ENCODE results near the gene CPNE2.
"Not testable (repeated sequence)": the region's sequence is repeated elsewhere in the genome, so short reads cannot be mapped to it uniquely, and the experiment has no call there.

Gene CPNE2

GRCh38 chr16:57061084-57061905 lies 31.1 kb upstream of the CPNE2 start:
- TF ChIP-seq CTCF (conservative IDR thresholded peaks at IDR 0.05) (no peak), ZFX (IDR thresholded peaks at IDR 0.05) (no peak)
- H3K27ac ChIP-seq = no peak overlapping the region

- TF ChIP-seq ZFX (IDR thresholded peaks at IDR 0.05) (no peak), CTCF (conservative IDR thresholded peaks at IDR 0.05) (no peak)
- no peak overlapping the region for H3K27ac ChIP-seq
These were observed 30.1 kb upstream of the CPNE2 start for GRCh38 chr16:57062329-57062728.

GRCh38 chr16:57063189-57063588 lies 29.2 kb upstream of the CPNE2 start:
- not testable (repeated sequence) for H3K27ac ChIP-seq

- H3K27ac ChIP-seq = no peak overlapping the region
- TF ChIP-seq ZFX (IDR thresholded peaks at IDR 0.05) (no peak), CTCF (conservative IDR thresholded peaks at IDR 0.05) (no peak)
These were observed 27.4 kb upstream of the CPNE2 start for GRCh38 chr16:57064995-57065394.

GRCh38 chr16:57066625-57067024 lies 25.8 kb upstream of the CPNE2 start:
- no peak overlapping the region for H3K27ac ChIP-seq
- TF ChIP-seq CTCF (conservative IDR thresholded peaks at IDR 0.05) = no peak
- TF ChIP-seq ZFX (IDR thresholded peaks at IDR 0.05) = no peak

GRCh38 chr16:57067347-57067746 lies 25.0 kb upstream of the CPNE2 start:
- TF ChIP-seq ZFX (IDR thresholded peaks at IDR 0.05) = no peak
- no peak for TF ChIP-seq CTCF (conservative IDR thresholded peaks at IDR 0.05)
- no peak overlapping the region for H3K27ac ChIP-seq

- H3K27ac ChIP-seq = no peak overlapping the region
- TF ChIP-seq ZFX (IDR thresholded peaks at IDR 0.05) (no peak), CTCF (conservative IDR thresholded peaks at IDR 0.05) (no peak)
These were observed 23.3 kb upstream of the CPNE2 start for GRCh38 chr16:57069053-57069452.
